ENCODE measurements around the gene E4F1.

DNA sequence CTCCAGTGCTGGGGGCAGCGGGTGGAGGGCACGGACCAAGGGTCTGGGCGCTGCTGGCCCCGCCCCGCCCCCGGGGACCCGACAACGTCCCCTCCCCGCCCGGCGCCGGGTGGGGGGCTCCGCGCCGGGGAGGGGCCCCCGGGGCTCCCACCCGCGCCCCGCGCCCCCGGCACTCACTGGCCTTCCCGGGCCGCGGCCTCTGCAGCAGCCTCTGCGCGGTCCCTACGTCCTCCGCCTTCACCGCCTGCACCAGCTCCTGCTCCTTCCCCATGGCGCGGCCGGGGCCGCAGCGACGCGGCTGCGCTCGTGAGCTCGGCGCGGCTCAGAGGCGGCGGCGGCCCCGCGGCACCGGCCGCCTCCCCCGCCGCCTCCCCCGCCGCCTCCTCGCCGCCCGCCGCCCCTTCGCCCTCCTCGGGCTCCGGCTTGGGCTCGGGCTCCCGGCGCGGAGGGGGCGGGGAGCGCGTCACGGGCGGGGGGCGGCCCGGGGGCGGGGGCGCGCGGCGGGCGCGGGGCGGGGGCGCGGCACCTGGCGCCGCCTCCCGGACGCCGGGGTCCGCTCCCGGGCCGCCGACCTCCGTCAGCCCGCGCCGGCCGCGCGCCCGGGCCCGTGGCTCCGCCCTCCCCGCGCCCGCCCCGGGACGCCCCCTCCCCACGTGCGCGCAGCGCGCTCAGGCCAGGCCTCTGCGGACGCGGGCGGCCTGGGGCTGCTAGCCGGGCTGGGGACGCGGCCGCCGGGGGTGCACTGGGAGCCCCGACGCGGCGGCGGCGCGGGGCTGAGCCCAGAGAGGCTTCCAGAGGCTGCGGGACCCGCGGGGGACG lies 27.0 kb upstream of the E4F1 start, which contains the start of gene CASKIN1:
- no peak for TF ChIP-seq POLR2A (IDR thresholded peaks at IDR 0.05)
- TF ChIP-seq, protein P1, sequence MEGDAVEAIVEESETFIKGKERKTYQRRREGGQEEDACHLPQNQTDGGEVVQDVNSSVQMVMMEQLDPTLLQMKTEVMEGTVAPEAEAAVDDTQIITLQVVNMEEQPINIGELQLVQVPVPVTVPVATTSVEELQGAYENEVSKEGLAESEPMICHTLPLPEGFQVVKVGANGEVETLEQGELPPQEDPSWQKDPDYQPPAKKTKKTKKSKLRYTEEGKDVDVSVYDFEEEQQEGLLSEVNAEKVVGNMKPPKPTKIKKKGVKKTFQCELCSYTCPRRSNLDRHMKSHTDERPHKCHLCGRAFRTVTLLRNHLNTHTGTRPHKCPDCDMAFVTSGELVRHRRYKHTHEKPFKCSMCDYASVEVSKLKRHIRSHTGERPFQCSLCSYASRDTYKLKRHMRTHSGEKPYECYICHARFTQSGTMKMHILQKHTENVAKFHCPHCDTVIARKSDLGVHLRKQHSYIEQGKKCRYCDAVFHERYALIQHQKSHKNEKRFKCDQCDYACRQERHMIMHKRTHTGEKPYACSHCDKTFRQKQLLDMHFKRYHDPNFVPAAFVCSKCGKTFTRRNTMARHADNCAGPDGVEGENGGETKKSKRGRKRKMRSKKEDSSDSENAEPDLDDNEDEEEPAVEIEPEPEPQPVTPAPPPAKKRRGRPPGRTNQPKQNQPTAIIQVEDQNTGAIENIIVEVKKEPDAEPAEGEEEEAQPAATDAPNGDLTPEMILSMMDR (IDR thresholded peaks at IDR 0.05 in 4 of 5, conservative IDR thresholded peaks at IDR 0.05 in 1 of 5): no peak

All from gastrocnemius medialis (tissue), 4 donors.